GM08714 (cell line): Measurements from ENCODE around the gene GABBR1.

ENCODE experiments used
- H3K4me3 ChIP-seq: fragments of 200-500 bp; sonication (Bioruptor generic); 2 replicates; pipeline ENCODE4 v1.5.1; 2014; ENCODE audit warnings: mild to moderate bottlenecking, low read length, inconsistent platforms
- ZNF274 ChIP-seq: IDR thresholded peaks from 2 replicates; pipeline ENCODE4 v1.6.1; 2012; ENCODE audit warnings: mild to moderate bottlenecking, low read depth, low read length

GABBR1 gene

GRCh38 chr6:29577544-29577943, 55.4 kb downstream of the GABBR1 start:
- TF ChIP-seq ZNF274 = no peak
- H3K4me3 ChIP-seq = no peak overlapping the region

GRCh38 chr6:29576056-29576455, 56.9 kb downstream of the GABBR1 start:
- H3K4me3 ChIP-seq = no peak overlapping the region
- no peak for TF ChIP-seq ZNF274

DNA sequence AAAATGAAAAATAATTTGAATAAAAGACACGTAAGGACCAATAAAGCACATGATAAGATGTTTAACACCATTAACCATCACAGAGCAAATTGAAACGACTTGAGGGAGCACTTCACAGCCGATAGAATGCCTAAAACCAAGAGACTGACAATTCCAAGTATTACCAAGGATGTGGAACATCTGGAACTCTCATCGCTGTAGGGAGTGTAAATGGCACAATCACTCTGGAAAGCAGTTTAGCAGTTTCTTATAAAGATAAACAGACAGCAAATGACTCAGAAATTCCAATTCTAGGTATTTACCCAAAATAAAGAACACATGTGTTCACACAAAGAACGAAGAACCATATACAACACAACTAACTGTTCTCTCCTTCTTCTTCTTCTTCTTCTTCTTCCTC, 65.0 kb downstream of the GABBR1 start:
- no peak for TF ChIP-seq ZNF274
- H3K4me3 ChIP-seq = no peak overlapping the region

GRCh38 chr6:29567541-29567940, 65.4 kb downstream of the GABBR1 start:
- H3K4me3 ChIP-seq = no peak overlapping the region
- no peak for TF ChIP-seq ZNF274

DNA sequence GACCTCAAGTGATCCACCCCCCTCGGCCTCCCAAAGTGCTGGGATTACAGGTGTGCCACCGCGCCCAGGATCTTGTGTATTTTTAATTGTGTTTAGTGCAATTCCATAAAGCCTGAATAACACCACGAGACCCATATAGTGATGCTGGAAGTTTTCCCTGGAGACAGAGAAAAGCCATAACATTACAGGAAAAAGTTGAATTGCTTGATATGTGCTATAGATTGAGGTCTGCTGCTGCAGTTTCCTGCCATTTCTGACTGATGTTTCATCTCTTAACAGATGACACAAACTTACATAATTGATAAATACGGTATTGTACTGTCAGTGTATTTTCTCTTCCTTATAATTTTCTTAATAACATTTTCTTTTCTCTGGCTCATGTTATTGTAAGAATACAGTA, 66.1 kb downstream of the GABBR1 start:
- no peak overlapping the region for H3K4me3 ChIP-seq
- TF ChIP-seq ZNF274 = no peak

- TF ChIP-seq ZNF274 = no peak
These were observed 68.1 kb downstream of the GABBR1 start for GRCh38 chr6:29564875-29565274.

GRCh38 chr6:29563435-29563965, 69.5 kb downstream of the GABBR1 start:
- no peak for TF ChIP-seq ZNF274
- no peak overlapping the region for H3K4me3 ChIP-seq

More at GRCh38 chr6:29564875-29565274, 68.1 kb downstream of the GABBR1 start:
- no peak overlapping the region for H3K4me3 ChIP-seq

GRCh38 chr6:29561606-29562181, 71.3 kb downstream of the GABBR1 start:
- TF ChIP-seq ZNF274 = no peak
- H3K4me3 ChIP-seq = no peak overlapping the region

DNA sequence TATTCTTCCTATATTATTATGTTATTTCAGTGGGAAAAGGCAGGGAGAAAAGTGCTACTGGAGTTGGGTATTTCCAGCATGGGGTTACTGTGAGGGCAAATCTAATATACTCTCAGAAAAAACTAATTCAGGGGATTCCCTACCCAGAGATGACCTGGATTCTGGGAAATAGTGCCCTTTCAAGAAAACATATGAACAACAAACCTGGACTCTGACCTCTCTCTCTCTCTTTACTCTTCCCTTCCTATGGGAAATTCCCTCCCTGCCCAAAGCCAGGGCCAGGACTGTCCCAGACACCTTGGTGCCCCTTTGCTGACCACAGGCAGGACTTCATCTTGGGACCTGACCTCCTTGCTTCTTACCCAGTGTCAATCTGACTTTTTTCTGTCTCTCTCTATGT, 71.9 kb downstream of the GABBR1 start:
- no peak for TF ChIP-seq ZNF274
- no peak overlapping the region for H3K4me3 ChIP-seq

- peak within 1 kb of the TSS; percentile 30; the same call in 1 of the 2 replicates for H3K4me3 ChIP-seq
- TF ChIP-seq ZNF274 = no peak
These were observed 73.3 kb downstream of the GABBR1 start, which contains the start of gene UBD for GRCh38 chr6:29559524-29560287. TSS of gene UBD (minus strand) at chr6:29559732. CDS start at chr6:29559701, 31 bp downstream.

DNA sequence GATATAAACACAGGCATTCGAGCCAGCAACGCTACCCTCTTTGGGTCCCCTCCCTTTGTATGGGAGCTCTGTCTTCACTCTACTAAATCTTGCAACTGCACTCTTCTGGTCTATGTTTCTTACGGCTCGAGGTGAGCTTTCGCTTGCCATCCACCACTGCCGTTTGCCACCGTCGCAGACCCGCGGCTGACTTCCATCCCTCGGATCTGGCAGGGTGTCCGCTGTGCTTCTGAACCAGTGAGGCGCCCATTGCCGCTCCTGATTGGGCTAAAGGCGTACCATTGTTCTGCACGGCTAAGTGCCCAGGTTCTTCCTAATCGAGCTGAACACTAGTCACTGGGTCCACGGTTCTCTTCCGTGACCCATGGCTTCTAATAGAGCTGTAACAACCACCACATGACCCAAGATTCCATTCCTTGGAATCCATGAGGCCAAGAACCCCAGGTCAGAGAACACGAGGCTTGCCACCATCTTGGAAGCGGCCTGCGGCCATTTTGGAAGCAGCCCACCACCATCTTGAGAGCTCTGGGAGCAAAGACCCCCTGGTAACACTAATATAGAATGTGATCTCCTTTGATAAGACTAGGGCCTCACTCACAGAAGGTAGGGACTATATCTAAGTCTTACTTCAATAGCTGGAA, 74.4 kb downstream of the GABBR1 start:
- no peak for TF ChIP-seq ZNF274
- H3K4me3 ChIP-seq = no peak overlapping the region

GRCh38 chr6:29557320-29557719, 75.7 kb downstream of the GABBR1 start:
- no peak for TF ChIP-seq ZNF274
- no peak overlapping the region for H3K4me3 ChIP-seq

DNA sequence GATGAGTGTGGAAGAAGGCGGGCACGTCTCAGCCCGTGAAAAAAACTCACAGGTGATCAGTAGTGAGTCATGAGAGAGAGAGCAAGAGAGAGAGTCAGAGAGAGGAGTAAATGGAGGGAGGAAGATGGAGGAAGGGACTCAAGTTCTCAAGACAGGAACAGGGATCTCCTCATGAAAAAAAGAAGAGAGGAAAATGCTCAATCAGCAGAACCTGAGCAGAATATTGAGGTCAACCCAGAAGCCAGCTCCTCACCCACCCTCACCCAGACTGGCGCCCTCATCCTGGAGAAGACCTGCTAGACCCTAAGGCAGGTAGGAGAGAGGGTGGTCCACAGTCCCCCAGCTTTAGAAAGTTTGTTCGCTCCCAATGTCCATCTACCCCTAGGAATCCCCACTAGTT, 78.2 kb downstream of the GABBR1 start:
- no peak for TF ChIP-seq ZNF274
- H3K4me3 ChIP-seq = no peak overlapping the region

- H3K4me3 ChIP-seq = peak overlapping the region; percentile 7; the same call in 1 of the 2 replicates
- TF ChIP-seq ZNF274 = no peak
These were observed 79.5 kb downstream of the GABBR1 start for GRCh38 chr6:29553268-29554057.
